Panc1 (cell line): Measurements from ENCODE around the gene CCNQ. TPM values are rescaled to one million over a fixed set of nuclear protein-coding genes. Genes with fewer than 3 reads are reported as not detected.

Source experiments
- ATAC-seq: fragments of 200-7000 bp; cut with Tn5 transposase; 2 replicates; pipeline ENCODE4 v1.9.1; 2020; ENCODE audit warnings: mild to moderate bottlenecking, moderate library complexity
- BruUV-seq: library from RNA; stranded (reverse); fragments of 400-500 nt; replicated peaks from 2 replicates; lab custom pipeline; 2021; lab: Mats Ljungman, UMichigan
- CTCF ChIA-PET: fragments of 300-600 bp; sonication (Branson Sonifier 250); formaldehyde crosslinking; loops from one replicate; lab custom pipeline; 2022; ENCODE audit warnings: antibody characterized with exemption; lab: Charles Lee
- POLR2A ChIA-PET: fragments of 300-600 bp; sonication (Branson Sonifier 250); formaldehyde crosslinking; loops from one replicate; lab custom pipeline; 2022; ENCODE audit warnings: antibody characterized with exemption; lab: Charles Lee
- DNase-seq: peaks from one replicate; pipeline ENCODE4 v3.0.0-alpha.2; 2010; ENCODE audit warnings: low read depth, low spot score
- H3K27ac ChIP-seq: 2 replicates; pipeline ENCODE4 v1.5.1; 2011; ENCODE audit warnings: mild to moderate bottlenecking, low read length, inconsistent platforms
- H3K27me3 ChIP-seq: fragments of 200-500 bp; sonication (Bioruptor generic); 2 replicates; pipeline ENCODE4 v1.6.0; 2014; ENCODE audit warnings: low read length, inconsistent platforms; ENCODE audit not compliant: control insufficient read depth, insufficient read depth
- H3K36me3 ChIP-seq: fragments of 200-500 bp; sonication (Bioruptor generic); 2 replicates; pipeline ENCODE4 v1.5.1; 2014; ENCODE audit warnings: inconsistent platforms, mild to moderate bottlenecking, low read length, moderate library complexity; ENCODE audit not compliant: control insufficient read depth, insufficient read depth
- H3K4me1 ChIP-seq: 2 replicates; pipeline ENCODE4 v1.5.1; 2011; ENCODE audit warnings: inconsistent platforms, mild to moderate bottlenecking, low read length, moderate library complexity; ENCODE audit not compliant: control insufficient read depth, insufficient read depth
- H3K4me3 ChIP-seq, 2 experiments: 2 replicates each; pipeline ENCODE4 v1.5.1; 2011 to 2012; ENCODE audit warnings: low read depth in 2 of 2, low read length in 2 of 2, mild to moderate bottlenecking in 2 of 2, inconsistent platforms in 1 of 2, moderate library complexity in 1 of 2
- H3K9me3 ChIP-seq: fragments of 200-500 bp; sonication (Bioruptor generic); 2 replicates; pipeline ENCODE4 v1.5.1; 2014; ENCODE audit warnings: low read depth, mild to moderate bottlenecking, inconsistent platforms, low read length, moderate library complexity; ENCODE audit not compliant: control insufficient read depth, insufficient read depth
- CTCF ChIP-seq: fragments of 450-650 bp; IDR thresholded peaks from 2 replicates; pipeline ENCODE4 v1.5.1; 2017; ENCODE audit warnings: mild to moderate bottlenecking
- POLR2AphosphoS5 ChIP-seq: IDR thresholded peaks from 2 replicates; pipeline ENCODE4 v1.6.1; 2012; ENCODE audit warnings: mild to moderate bottlenecking, low read depth, low read length, moderate library complexity
- SIN3A ChIP-seq: IDR thresholded peaks from 2 replicates; pipeline ENCODE4 v1.6.1; 2012; ENCODE audit warnings: low read depth, mild to moderate bottlenecking, low read length, moderate library complexity, borderline replicate concordance; ENCODE audit not compliant: insufficient read depth
- TCF7L2 ChIP-seq: IDR thresholded peaks from 2 replicates; pipeline ENCODE4 v1.6.1; 2011; ENCODE audit warnings: mild to moderate bottlenecking, low read depth, low read length, inconsistent platforms
- in situ Hi-C: cut with HindIII; loops from 2 replicates; pipeline ENCODE4 v1.10.0; 2016; ENCODE audit warnings: low sequenced_read_pairs, low pct_unique_long_range_greater_than_20kb
- intact Hi-C: fragments of 100-400 bp; cut with micrococcal nuclease; formaldehyde crosslinking; loops from one replicate; pipeline ENCODE4 v1.10.0; 2022; ENCODE audit not compliant: unreplicated experiment
- total RNA-seq: library from RNA; stranded (reverse); gene quantifications from one replicate; pipeline ENCODE4 v1.2.1, GENCODE V29; 2021; ENCODE audit not compliant: unreplicated experiment
- TF ChIP-seq, protein P1 (sequence below), 2 experiments: IDR thresholded peaks; 2 replicates each; pipeline ENCODE4 v1.6.1; 2011 to 2012; ENCODE audit warnings: low read depth in 2 of 2, control low read depth in 1 of 2, low read length in 1 of 2, mild to moderate bottlenecking in 1 of 2, moderate library complexity in 1 of 2; ENCODE audit not compliant: insufficient read depth in 1 of 2

Gene CCNQ
- total RNA-seq, 1 experiment from 2014 or later = 42.1 TPM

- ATAC-seq (no peak), DNase-seq (no peak)
- intact Hi-C loops (loop anchor here (5.0 kb wide), 1 partner anchor 56 kb away; no protein-coding TSS in a partner anchor), in situ Hi-C loops (no loop called here)
- Histone ChIP-seq H3K27me3 (peaks cover 10% of the 10 kb centered on the region), H3K4me1 (no peaks in the 10 kb centered on the region), H3K9me3 (no peaks in the 10 kb centered on the region), H3K4me3 (no peak overlapping the region), H3K27ac (no peak overlapping the region), H3K36me3 (no peaks in the 10 kb centered on the region)
- ChIA-PET CTCF (interaction anchor here (0.7 kb wide), 1 partner anchor 150 kb away, joined by 8 read pairs; no protein-coding TSS in a partner anchor), POLR2A (no interaction called here)
- TF ChIP-seq, protein P1, sequence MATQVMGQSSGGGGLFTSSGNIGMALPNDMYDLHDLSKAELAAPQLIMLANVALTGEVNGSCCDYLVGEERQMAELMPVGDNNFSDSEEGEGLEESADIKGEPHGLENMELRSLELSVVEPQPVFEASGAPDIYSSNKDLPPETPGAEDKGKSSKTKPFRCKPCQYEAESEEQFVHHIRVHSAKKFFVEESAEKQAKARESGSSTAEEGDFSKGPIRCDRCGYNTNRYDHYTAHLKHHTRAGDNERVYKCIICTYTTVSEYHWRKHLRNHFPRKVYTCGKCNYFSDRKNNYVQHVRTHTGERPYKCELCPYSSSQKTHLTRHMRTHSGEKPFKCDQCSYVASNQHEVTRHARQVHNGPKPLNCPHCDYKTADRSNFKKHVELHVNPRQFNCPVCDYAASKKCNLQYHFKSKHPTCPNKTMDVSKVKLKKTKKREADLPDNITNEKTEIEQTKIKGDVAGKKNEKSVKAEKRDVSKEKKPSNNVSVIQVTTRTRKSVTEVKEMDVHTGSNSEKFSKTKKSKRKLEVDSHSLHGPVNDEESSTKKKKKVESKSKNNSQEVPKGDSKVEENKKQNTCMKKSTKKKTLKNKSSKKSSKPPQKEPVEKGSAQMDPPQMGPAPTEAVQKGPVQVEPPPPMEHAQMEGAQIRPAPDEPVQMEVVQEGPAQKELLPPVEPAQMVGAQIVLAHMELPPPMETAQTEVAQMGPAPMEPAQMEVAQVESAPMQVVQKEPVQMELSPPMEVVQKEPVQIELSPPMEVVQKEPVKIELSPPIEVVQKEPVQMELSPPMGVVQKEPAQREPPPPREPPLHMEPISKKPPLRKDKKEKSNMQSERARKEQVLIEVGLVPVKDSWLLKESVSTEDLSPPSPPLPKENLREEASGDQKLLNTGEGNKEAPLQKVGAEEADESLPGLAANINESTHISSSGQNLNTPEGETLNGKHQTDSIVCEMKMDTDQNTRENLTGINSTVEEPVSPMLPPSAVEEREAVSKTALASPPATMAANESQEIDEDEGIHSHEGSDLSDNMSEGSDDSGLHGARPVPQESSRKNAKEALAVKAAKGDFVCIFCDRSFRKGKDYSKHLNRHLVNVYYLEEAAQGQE (IDR thresholded peaks at IDR 0.05; ENCODE audit: insufficient read depth in 1 of 2, low read depth in 2 of 2, low read length in 1 of 2) = no peak
- TF ChIP-seq SIN3A = no peak
- TF ChIP-seq POLR2AphosphoS5 = no peak
- no peak for TF ChIP-seq TCF7L2
- TF ChIP-seq CTCF = no peak
- no TSS peak for BruUV-seq
Measured at GRCh38 chrX:153611298-153612095, 12.6 kb upstream of the CCNQ start.

GRCh38 chrX:153610836-153611213, 11.9 kb upstream of the CCNQ start:
- H3K36me3 ChIP-seq = no peaks in the 10 kb centered on the region
- in situ Hi-C loops = no loop called here
- peak; percentile 26 for ATAC-seq
- CTCF ChIA-PET = no interaction called here
- POLR2A ChIA-PET = no interaction called here
- TF ChIP-seq SIN3A = no peak
- TF ChIP-seq CTCF = no peak
- no peaks in the 10 kb centered on the region for H3K4me1 ChIP-seq
- H3K27me3 ChIP-seq = peaks cover 6% of the 10 kb centered on the region
- H3K27ac ChIP-seq = no peak overlapping the region
- DNase-seq = no peak
- intact Hi-C loops = loop anchor here (5.0 kb wide), 1 partner anchor 56 kb away; no protein-coding TSS in a partner anchor
- H3K4me3 ChIP-seq = no peak overlapping the region
- BruUV-seq = no TSS peak
- no peaks in the 10 kb centered on the region for H3K9me3 ChIP-seq
